HG02981 (cell line): Measurements from ENCODE around the gene PLEK.
"Not testable (repeated sequence)": the region's sequence is repeated elsewhere in the genome, so short reads cannot be mapped to it uniquely, and the experiment has no call there.

Source experiments
- ATAC-seq: cut with Tn5 transposase; IDR thresholded peaks from one replicate; pipeline ENCODE4 v1.9.1; 2021; ENCODE audit warnings: mild to moderate bottlenecking, moderate library complexity; ENCODE audit not compliant: unreplicated experiment

PLEK gene

DNA sequence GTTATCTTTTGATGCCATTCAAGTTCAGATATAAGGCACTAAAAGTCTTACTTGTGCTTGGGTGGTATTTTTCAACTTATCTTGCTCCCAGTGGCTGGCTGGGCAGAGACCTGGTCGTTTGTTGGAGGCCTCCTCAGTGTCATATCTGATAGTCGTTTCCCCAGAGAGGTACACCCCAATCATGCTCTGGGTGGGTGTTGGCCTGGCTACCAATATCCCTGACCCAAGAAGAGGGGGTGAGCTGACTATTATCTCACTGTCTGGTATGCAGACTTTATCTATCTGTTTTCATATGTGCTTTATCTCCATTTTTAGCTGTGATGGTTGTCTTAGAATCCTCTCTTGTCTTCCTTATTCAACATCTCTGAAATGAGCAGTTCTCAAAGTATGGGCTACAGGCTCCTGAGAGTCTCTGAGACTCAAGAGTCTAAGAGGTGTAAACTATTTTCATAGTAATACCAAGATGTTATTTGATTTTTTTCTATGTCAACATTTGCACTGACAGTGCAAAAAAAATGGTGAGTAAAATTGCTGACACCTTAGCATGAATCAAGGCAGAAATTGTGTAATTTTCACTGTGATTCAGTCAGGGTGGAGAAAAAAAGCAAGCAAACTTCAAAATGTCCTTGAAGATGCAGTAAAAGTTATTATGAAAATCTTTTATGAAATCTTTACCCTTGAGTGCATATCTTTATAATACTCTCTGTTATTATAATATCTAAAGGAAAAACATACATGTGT, 12.3 kb upstream of the PLEK start:
- no peak for ATAC-seq

DNA sequence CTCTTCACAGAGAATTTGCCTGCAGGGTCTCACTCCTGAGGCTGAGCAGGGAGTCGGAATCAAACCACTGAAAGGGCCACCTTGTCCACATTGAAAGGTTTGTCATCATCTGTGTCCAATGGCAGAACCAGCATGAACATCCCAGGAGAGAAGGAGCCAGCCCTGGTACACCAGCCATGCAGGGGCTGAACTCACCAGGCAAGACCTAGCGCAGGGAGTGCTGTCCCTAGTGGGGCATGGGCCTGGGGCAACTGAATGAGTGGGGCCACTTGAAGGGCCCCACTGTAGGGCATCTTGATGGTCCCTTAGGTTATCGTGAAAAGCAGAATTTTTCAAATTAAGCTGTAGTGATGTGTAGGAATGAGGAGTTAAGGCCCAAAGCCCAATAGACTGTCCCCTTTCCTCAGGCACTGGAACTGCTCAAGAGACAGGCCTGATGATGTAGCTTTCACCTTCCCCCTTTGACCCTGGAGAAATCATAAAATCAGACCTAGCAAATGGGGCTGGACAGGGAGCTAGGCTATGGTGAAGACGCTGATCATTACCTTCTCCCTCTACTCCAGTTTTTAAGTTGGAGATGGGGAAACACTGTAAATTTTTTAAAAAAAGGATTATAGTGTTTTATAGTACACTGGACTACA, 8.4 kb upstream of the PLEK start:
- no peak for ATAC-seq

DNA sequence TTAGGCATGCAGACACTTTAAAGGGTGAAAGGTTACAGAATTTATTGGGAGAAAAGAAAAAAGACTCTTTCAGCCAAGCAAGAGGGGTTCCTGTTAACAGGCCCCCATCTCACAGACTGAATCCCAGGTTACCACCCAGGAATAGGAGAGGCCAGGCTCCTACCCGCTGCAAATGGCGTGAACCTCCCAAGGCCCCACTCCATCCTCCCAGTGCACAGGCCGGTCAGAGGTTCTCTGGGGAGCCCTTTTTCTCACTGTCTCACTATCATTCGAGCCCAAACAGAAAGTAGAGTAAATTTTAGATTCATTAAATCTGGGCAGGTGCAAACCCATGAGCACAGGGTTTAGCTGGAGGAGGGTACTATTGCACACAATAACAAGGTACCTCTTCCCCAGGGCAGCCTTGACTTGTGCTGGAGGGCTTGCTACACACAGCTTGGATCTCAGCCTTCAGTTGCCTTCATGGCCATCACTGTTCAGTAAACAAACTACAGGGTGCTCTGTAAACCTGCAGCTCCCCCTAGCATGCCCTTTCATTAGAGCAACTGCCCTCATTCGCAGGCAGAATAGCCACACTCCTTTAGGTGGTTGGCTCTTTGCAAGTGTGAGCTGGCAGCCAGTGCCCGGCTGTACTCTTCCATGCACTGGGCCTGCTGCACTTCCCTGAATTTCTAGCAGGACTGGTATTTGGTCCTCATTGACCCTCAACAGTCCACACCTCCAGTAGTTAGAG, 7.3 kb upstream of the PLEK start:
- peak; percentile 50 for ATAC-seq

DNA sequence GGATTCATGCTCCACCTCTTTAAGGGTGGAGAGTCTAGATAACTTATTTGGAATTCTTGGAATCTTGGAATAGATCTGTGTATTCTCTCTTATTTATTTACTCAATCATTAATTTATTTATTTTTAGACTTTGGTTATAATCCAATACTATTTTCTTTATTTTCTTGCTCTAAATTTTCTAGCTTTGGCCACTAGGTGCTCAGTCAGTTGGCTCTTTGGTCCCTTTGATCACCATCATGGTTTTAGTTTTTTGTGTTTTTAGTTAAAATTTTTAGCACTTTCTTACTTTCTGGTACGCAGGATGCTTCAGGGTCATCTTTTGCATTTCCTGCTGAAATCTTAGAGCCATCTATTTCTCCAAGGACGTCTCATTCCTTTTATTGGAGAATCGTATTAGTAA, 5.2 kb upstream of the PLEK start:
- no peak for ATAC-seq

DNA sequence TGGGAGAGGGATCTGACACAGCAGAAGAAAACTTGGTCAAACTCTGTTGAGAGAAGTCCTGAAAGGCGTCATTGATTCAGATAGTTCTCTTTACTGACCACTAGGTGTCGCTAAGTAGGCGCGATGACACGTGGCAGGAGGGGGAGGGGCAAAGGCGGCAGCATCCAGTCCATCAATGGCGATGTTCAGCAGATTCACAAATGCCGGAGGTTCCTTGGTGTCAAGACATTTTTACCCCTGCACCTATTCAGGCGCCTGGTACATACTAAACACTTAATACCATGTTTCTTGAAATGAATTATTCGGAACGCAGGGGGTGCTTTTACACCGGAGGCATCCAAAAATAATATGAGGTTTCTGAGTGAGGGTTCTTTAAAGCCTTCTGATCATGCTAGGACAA, 3.0 kb upstream of the PLEK start:
- ATAC-seq: peak; percentile 50

DNA sequence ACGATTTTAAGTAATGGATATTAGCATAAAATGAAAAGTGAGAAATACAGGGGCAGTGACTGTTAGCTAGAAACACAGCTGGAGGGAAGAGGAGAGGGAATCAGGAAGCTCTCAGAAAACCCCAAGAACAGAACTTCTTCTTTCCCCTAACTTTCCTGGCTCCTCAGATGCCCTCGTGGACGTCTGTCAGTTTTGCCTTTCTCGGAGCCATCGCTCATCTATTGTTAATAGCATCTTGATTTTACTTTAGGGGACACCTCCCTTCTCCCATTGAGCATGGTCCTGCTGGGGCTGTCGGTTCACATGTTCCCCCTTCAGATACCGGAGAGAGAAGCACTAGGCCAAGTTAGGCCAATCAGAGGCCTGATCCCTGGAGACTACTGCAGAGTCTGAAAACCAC, 2.3 kb upstream of the PLEK start:
- ATAC-seq: no peak

DNA sequence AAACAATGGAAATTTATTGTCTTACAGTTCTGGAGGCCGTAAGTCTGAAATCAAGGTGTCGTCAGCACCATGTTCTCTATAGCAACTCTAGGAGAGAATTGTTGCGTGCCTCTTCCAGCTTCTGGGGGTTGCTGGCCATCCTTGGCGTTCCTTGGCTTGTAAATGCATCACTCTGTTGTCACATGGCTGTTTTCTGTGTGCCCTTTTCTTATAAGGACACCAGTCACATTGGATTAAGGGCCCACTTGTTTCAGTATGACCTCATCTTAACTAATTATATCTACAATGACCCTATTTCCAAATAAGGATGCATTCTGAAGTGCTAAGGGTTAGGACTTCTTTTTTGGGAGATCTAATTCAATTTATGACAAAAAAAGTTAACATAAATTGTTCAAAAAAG, 1.4 kb upstream of the PLEK start:
- no peak for ATAC-seq

DNA sequence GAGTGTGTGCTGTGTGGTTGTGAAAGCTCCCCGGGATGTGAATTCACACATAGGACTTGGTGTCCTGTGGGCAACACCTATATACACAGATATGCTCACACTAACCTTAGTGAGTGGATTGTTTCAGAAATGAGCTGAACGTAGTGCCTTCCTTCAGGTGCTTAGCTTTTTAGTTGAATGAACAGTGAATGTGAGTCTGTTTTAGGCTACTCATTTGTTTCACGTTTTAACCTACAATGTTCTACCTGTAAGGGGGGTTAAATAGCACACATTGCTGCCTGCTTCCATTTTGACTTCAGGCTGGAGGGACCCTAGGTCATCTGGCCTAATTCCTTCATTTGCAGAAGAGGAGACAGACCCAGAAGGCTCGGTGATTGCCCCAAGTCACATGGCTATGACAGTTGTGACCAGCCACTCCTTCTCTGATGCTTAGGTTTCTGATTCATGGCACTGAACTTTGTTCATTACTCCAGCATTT, 1.0 kb downstream of the PLEK start:
- peak; percentile 35 for ATAC-seq

DNA sequence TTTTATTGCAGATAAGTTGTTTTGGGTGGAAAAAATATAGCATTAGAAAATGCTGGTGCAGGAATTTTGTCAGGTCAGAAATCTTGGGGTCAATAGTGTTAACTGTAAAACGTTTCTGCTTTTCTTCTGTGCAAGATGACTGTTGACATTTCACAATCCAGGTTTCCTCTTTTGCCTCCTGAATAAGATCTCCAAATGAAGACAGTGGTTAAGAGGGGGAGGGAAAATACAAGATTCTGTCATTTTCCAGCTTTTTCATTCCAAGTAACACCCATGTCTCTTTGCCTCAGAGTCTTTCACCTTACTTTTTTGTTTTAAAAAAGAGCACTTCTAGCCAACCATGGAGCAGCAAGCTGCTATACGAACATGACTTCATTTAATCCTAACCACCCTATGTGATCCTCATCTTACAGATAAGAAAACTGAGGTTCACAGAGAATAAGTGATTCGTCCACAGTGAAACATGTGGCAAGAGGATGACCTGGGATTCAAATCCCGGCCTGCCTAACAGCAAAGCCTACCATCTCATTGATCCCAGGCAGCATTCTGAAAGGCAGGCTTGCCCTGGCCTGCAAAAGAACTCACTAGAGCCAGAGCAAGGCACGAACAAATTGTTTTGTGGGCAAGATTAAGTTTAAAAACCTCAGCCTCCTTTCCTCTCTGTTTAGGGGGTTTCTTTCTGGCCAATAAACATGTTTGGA, 3.0 kb downstream of the PLEK start:
- no peak for ATAC-seq

DNA sequence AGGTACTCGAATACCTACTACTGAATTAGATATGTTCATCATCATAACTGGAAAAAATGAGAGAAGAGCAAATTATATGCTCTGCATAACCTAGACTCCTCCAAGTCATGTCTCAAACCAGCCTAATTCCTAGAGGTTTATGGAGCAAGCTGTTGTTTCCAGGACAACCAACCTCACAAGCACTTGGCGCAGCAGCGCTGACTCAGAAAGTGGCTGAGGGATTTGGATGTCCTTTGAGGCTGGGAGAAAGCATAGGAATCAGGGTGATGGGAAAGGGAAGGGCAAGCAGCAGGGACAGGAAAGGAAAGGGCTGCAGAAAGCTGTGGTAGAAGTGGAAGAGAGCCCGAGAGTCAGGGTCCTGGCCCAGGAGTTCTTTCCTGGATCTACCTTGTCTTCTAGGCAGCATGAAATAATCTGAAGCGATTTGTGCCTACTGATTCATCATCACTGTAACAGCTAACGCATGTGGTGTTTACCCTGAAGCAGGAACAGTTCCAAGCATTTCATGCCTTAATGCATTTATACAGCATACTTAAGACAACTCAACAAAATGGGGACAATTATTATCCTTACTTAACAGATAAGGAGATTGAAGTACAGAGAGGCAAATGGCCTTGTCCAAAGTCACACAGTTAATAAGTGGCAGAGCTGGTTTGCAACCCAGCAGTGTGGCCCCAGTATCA, 3.7 kb downstream of the PLEK start:
- ATAC-seq: no peak

DNA sequence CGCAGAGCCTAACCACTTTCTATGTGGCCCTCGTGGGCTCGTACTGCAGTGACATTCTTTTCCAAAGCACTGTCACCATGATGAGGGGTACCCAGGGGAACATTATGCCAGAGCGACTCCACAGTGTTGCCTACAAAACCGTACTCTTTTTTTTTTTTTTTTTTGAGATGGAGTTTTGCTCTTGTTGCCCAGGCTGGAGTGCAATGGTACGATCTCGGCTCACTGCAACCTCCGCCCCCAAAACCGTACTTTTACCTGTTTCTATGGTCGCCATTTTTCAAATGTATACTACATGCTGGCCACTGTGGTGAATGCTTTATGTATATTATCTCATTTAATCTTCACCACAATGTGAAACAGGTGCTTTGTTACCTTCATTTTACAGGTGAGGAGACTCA, 4.3 kb downstream of the PLEK start:
- no peak for ATAC-seq

DNA sequence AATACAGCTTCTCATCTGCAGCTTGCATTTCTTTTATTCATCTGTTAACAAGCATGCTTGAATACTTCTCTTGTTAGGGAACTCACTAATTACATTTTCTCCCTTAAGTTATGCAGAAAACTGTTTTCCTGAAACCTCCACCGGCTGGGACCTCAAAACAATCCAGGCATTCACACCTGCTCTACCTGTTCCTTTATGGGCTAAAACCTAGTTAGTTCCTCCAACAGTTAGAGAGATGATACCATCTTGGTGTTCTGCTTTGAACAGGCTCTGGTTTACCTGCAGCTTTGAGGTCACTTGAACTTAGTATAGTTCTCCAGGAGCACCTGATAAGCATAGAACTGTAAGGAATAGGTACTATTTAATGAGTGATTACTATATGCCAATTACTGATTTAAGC, 6.1 kb downstream of the PLEK start:
- no peak for ATAC-seq

DNA sequence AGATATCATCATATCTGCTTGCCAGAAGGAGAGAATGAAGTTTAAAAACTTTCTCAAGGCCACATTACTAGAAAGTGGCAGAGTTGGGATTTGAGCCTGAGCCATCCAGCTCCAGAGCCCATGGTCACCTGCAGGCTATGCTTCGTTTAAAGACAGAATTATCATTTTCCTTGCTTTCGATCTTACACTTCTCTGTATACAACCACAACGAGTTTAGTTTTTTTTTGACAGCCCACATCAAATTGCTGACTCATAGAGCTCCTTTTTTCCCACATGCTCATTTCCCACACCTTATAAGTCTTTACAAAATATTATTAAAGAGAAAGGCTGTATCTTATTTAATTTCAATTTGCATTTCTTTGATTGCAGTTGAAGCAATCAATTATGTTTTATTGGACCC, 6.5 kb downstream of the PLEK start:
- ATAC-seq: no peak

DNA sequence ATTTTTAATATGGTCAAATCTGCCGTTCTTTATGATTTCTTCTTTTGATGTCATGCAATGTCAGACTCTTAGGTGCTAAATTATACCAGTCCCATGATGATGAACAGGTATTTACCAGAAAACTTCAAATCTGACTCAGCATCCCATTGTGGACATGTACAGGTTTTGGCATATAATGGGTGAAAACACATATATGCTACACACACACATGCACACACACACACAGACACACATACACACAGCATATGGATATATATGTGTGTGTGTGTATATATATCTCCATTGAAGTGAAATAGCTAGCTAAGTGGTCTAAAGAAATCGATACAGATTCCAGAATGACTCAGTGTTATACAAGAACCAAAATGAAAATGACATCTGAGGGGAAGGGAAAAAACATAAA, 7.4 kb downstream of the PLEK start:
- no peak for ATAC-seq

DNA sequence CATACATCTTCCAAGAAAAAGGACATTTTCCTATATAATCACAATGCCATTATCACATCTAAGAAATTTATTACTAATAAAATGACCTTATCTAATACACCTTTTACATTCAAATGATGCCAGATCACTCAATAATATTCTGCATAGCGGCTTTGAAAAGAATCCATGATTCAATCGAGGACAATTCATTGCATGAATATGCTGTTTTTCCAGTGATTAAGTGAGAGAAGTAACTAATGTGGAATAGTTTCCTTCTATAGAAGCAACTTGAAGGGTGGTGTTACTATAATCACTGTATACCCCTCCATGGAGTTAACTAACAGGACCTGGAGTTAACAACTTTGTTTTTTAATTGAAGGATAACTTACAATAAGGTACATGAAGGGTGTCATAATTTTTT, 9.1 kb downstream of the PLEK start:
- ATAC-seq: no peak

DNA sequence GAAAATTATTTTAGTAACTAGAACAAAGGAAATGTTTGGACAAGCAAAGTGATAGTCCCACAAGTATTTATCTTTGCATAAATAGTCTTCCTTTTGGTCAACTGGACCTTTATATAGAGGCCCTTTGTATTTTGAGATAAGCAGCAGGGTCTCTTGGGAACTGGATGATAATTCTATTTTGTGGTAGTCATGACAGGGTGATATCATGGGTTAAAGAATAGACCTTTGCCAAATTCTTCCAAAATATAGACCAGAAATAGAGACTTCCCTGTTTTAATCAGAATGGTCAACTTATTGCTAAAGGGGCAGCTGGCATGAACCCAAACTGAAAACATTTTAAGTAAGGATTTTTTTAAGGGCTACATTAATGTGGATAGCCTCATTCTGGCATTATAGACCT, 10.5 kb downstream of the PLEK start:
- no peak for ATAC-seq

DNA sequence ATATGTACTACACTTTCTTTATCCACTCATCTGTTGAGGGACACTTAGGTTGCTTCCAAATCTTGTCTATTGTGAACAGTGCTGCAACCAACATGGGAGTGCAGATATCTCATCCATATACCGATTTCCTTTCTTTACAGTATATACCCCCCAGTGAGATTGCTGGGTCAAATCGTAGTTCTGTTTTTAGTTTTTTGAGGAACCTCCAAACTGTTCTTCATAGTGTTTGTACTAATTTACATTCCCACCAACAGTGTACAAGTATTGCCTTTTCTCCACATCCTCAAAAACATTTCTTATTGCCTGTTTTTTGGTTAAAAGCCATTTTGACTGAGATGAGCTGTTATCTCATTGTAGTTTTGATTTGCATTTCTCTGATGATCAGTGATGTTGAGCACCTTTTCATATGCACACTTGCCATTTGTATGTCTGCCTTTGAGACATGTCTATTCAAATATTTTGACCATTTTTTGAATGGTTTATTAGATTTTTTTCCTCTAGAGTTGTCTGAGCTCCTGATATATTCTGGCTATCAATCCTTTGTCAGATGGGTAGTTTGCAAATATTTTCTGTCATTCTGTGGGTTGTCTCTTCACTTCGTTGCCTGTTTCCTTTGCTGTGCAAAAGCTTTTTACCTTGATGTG, 12.2 kb downstream of the PLEK start:
- ATAC-seq: peak; percentile 44

DNA sequence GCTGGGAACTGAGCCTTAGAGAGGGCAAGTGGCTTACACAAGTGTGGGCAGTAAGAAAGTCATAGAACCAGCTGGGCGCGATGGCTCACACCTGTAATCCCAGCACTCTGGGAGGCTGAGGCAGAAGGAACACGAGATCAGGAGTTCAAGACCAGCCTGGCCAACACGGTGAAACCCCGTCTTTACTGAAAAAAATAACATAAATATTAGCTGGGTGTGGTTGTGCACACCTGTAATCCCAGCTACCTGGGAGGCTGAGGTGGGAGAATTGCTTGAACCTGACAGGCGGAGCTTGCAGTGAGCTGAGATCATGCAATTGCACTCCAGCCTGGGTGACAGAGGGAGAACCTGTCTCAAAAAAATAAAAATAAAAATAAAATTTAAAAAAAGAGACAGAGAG, 13.7 kb downstream of the PLEK start:
- not testable (repeated sequence) for ATAC-seq

DNA sequence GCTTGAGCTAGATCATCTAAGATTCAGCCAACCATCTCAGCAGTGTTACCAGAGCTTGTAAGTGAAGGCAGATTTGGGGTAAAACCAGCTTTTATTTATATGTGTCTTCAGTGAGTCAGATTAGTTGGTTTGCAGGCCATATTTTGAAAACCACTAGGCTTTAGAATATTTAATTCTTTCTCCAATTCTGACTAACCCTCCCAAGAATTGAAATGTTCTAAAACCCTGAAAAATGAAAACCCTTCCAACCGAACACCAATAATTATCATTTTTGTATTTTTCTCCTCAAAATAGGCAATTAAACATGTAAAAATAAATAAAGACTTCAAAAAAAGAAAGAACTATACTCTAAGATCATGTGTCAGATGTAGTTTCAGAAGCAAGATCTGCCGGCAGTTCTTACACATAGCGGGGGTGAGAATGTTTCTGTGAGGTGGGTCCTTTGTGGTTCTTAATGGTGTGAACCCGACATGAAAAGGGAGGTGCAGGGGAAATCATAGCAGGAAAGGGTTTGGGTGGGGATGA, 14.2 kb downstream of the PLEK start:
- peak; percentile 34 for ATAC-seq

DNA sequence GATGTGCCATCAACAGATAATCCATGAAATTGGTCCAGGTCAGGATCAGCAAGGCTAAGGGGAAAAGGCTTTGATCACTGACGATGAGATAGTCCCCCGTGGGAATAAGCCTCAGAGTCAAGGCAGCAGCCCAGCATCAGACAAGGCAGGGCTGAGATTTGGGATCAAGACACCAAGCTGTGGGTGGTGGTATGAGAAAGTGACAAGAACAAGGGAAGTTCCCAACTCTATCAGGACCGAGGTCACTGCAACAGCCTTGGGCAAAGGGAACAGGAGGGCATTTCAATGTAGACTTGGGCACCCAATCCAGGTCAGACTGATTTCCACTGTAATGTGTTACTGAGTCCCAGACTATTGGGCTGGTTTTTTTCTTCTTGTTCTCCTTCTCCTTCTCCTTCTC, 18.7 kb downstream of the PLEK start:
- ATAC-seq: no peak
